Measurements from ENCODE around the gene SLC43A3.
"Not testable (repeated sequence)": the region's sequence is repeated elsewhere in the genome, so short reads cannot be mapped to it uniquely, and the experiment has no call there.

Gene SLC43A3

DNA sequence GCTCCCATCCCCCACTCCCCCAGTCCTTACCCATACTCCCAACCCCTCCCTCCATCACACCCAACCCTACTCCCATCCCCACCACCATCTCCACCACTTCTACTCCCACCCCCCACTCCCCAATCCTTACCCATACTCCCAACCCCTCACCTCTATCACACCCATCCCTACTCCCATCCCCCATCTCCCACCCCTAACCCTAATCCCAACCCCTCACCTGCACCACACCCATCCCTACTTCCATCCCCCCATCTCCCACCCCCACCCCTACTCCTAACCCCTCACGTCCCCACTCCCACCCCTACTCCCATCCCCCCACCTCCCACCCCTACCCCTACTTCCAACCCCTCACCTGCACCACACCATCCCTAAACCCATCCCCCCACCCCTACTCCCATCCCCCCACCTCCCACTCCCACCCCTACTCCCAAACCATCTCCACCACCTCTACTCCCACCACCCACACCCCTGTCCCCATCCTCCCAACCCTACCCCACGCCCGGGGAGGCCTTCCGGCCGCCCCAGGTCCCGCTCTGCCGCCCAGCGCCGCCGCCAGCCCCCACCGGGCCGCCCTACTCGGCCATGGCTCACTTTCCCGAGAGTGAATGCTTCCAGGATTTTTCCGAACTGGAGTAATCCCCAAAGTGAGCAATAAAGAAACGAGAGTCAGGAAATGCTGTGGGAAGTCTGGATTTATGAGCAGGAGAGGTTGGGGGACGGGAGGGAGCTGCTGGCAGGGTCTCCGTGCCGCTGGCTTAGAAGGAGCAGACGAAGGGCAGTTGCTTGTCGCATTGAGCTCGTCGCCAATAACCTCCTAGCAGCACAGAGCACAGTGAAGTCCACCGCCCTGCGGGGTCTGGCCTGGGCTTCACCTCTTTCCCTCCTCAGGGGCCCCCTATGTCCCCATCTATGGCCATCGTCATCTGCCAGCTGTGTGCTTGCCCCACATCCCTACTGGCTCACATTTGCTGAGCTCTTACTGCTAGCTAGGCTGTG is 50.5 kb downstream of the SLC43A3 start:
- DNase-seq, result no peak

DNA sequence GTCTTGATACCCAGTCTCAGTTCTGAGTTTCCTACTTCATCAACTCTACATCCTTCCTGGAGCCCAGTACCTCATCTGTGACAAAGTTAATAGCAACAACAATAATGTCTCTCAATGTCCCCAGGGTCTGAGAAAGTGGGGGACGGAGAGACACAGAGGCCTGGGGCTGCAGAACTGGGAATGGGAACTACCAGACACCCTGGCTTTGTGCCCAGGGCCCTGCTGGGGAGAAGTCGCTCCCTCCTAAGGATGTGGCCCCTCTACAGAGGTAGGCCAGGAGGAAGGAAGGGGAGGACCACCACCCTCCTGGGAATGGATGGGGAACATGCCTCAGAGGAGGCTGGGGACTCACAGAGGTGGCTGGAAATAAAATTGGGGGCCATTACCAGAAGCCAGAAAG is 51.4 kb downstream of the SLC43A3 start:
- DNase-seq, result no peak

DNA sequence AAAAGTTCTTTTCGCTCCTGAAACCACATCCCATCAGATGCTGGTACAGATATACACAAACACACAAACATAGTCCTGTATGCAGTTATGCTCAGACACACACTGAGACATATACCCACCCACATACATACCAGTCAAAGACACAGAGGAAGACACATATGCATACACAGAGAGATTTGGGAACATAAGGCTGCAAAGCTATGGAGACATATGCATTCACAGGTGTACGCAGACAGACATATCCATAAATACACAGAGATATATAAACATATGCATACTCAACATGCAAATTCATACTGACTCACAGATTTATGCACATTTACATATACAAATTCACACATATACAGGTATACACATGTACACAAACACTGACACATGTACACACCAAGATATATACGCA is 52.0 kb downstream of the SLC43A3 start:
- no peak for DNase-seq

DNA sequence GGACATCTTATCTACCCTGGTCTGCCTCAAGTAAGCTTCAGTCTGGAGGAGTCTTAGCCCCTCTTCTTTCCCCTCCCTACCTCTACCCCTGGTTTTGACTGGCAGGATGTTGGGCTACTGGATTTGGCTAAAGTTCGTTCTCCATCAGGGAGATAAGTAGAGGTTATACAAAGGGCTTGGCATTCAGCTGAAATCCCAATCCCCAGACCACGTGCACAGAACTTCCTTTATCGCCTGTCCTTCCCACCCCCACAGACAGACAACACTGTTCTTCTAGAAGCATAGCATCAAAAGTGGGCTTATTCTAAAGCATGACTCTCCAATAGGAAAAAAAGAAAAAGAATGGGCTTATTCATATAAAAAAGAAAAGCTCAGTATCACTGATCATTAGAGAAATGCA is 53.8 kb downstream of the SLC43A3 start:
- DNase-seq, result no peak

DNA sequence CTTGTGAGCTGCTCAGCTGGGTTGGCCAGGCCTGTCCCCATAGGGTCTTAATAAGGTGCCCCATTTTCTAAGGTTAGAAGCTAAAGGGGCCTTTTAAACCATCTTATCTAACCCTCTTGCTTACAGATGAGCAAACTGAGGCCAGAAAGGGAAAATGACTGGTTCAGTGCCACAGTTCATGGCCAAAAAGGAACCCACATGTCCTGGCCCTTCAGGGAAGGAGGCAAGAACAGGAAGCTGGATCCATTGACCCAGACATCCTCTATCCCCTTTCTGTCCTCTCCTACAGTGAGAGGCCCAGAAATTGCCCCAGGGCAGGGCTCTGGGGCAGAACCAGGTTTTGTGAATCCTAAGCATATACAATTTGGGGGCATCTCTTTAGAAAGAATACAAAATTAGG is 56.0 kb downstream of the SLC43A3 start:
- DNase-seq, result no peak

DNA sequence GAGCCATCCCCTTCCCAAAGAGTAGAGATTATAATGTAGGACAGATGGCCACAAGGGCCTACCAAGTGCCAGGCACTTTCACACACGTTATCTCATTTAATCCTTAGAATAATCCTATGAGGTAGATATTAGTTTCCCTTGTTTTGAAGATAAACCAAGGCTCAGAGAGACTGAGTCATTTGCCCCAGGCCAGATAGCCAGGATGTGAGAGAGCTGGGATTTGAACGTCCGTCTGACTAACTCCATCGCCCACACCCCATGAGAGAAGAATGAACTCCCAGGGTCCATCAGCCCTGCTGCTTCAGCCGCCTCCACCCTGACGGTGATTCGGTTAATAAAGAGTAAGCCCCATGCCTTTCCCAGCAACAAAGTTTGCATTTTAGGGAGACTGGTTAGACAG is 56.7 kb downstream of the SLC43A3 start:
- DNase-seq, result no peak

DNA sequence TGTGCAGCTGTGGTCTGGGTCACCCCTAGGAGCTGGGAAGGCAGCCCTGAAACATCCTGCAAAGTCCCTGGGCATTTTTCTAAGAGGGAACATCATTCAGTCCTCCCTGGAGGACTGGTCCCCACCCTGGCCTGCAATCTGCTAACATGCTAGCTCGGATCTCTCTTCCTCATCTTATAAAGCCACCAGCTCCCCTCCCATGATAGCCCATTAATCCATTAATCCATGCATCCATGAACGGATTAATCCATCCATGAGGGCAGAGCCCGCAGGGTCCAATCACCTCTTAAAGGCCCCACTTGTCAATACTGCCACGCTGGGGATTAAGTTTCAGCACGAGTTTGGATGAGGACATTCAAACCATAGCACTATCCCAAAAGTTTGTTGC is 58.1 kb downstream of the SLC43A3 start:
- no peak for DNase-seq

DNA sequence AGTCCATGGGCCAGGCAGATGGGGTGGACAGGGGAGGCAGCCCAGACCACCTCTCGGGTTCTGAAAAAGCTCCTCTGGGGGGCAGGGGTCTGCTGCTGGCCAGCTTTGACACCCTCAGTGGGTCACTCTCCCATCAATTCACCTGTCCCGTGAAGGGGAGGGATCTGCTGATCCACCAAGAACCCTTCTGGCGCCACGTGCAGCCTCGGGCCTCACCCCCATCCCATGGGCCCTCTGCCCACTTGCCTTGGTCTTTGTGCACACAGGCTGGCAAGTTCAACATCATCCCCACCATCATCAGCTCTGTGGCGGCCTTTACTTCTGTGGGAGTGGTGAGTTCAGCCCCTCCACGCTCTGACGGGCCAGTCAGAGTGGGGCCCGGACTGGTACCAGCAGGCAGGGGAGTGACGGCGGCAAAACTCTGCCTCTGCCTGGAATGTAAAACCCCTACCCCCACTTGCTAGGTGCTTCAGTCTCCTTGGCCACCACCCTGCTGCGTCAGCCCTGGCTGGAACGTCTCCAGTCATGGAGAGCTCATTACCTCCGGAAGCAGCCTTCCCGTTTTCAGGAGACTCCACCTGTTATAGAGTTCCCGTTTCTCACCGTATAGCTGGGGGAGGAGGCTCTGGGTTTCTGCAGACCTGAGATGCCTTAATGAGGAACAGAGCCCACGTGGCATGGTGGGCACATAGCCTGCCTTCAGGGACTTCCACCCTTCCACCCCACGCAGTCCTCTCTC is 58.6 kb downstream of the SLC43A3 start:
- peak; percentile 63 for DNase-seq

DNA sequence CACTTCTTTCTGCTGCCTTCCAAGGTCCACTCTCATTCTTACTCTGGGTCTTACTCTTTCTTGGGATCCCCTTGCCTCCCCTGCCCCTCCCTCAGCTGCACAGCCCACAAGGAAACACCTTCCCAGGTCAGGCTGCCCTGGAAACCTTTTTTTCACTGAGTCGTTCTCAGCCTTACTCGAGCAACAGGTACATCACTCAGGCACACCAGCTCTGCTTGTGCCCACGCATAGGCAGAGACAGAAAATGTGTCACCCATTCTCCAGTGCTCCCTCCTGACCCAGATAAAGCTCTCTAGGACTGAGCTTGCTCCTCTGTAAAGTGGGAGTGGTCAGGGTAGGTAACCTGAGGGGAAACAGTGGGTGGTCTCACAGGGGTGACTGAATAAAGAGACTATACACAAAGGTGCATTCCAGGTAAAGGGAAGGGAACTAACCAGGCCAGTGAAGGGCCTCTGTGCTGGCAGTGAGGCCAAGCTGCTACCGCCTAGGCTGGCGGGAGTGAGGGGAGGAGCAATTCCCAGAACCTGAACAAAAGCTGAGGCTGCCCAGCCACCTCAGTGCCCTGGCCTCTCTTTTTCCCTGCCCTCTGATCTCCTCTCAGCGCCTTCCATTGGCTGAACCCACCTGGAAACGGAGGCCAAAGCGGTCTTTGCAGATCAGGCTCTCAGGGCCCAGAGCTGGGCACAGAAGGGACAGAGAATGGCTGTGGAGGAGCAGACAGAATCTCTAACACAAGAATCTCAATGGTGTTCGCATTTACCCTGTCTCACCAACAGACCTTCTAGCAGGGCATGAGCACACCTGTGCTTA is 61.9 kb downstream of the SLC43A3 start:
- no peak for DNase-seq

DNA sequence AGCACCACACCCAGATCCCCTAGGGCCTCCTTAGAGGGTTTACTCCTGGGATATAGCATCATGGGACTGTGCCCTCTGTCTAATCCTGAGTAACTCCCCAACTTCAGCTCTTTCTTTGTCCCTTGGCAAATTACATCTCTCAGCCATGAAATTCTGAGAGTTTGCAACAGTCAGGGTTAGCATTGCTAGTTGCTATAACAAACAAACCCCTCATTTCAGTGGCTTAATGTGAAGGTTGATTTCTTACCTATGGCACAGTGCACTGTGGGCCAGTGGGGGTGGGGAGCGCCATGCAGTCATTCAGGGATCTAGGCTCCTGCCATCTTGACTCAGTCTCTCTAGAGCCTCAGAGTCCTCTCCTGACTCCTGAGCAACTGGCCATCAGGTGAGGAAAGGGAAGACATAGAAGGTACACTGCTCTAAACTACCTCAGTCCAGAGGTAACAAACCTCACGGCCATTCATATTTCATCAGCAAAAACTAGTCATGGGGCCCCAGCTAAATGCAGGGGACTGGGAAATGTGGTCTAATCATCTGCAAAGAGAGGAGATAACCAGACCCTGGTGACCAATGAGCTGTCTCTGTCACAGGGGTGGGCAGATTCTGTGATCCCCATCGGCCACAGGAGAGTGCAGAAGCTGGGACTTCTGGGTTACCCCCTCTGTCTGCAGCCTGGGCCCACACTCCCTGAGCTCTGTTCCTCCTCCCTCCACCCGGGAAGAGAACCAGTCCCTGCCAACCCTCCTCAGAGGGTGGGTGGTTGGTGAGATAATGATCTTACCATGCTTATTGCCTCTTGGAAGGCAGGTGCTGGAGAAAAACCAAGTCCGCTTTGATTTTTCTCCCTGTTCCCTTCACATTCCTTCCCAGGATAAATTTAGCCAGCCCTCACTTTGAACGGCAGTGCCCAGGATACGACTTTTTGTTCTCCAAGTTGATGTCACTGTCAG is 63.5 kb downstream of the SLC43A3 start:
- no peak for DNase-seq

DNA sequence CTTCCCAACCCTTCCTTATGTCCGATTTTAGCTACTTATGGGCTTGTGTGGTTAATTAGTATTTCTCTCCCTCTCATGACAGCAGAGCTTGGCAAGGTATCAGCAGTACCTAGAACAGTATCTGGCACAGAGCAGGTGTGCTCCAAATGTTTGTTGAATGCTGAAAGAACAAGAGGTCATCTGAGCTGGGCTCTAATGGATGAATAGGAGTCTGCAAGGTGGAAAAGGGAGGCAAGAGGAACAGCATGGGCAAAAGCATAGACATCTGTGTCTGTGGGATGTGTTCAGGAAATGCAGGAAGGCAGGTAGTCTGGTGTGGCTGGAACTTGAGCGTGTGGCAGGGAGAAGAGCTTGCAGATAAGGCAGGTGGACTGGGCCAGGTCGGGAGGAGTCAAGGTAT is 65.0 kb downstream of the SLC43A3 start:
- no peak for DNase-seq

DNA sequence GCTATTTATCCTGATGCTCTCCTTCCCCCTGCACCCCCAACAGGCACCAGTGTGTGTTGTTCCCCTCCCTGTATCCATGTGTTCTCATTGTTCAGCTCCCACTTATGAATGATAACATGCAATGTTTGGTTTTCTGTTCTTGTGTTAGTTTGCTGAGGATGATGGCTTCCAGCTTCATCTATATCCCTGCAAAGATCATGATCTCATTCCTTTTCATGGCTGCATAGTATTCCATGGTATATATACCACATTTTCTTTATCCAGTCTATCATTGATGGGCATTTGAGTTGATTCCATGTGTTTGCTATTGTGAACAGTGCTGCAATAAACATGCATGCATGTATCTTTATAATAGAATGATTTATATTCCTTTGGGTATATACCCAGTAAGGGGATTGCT is 65.5 kb downstream of the SLC43A3 start:
- not testable (repeated sequence) for DNase-seq

DNA sequence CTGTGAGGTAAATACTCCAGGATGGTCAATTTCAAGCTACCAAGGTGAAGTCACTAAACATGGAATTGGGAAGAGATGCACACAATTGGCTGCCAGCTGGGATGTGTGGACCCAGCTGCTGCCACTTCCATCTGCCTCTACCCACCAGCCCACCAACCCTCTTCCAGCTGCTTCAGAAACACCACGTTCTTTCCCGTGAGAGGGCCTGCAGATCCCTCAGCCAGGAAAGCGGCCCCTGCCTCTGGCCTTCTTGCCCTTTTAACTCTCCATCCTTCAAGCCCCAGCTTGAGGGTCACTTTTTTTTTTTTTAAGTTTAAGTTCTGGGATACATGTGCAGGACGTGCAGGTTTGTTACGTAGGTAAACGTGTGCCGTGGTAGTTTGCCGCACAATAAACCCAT is 65.9 kb downstream of the SLC43A3 start:
- peak; percentile 9 for DNase-seq

DNA sequence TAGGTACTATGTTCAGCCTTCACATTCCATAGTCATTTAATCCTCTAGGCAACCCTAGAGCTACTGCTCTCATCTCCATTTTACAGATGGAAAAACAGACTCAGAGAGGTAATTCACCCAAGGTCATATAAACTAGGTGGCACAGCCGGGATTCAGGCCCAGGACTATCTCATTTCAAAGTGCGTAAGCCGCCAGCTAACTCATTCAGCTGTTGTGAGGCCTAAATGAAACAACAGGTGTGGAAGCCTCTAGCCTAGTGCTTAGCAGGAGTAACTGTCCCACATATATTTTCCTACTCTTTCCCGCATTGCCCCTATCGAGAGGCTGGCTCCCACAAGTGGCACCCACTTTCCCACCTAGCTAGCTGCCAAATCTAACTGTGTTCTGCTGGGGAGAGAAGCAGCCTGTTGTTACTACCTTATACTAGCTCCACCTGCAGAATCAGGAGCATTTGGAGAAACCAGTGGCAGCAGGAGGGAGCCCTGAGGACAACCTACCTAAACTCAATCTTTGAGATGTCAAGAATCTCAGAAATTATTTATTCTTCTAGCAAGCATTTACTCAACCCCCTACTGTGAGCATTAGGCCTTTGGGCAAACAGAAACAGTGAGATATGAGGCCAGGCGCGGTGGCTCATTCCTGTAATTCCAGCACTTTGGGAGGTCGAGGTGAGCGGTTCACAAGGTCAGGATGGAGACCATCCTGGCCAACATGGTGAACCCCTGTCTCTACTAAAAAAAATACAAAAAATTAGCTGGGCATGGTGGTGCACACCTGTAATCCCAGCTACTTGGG is 66.8 kb downstream of the SLC43A3 start:
- DNase-seq, result no peak

DNA sequence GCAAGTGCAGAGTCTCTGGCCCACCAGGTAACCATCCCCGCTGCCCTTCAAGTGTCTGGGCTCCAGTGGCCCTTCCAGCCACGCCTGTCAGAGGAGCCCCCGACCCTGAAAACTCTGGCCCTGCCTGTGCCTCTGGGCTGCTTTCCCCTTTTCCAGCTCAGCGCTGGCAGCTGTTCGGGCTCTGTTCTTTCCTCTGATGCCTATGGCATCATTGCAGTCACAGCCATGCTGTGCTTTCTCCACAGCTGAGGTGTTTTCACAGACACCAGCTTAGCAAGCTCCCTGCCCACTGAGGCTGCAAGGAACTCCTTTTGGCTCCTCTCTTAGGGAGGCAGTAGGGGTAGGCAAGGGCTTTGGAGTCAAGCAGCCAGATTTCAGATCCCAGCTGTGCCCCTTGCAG is 67.5 kb downstream of the SLC43A3 start:
- no peak for DNase-seq

DNA sequence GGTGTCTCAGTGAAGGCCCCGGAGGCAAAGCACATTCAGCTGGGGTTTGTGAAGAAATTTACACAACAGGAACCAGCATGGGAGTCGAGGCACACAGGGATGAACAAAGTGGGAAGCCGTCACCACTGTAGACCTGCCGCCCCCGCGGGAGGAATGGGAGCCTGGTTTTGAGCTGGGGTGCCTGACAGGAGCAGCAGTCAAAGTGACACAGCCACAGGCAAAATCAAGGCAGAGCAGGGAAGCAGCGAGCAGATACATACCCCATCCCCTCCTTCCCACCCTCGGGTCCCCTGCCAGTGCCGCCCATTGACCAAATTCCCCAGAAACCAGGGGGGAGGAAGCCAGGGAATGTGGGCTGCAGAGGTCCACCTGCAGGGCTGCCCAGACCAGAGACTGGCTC is 67.9 kb downstream of the SLC43A3 start:
- no peak for DNase-seq

DNA sequence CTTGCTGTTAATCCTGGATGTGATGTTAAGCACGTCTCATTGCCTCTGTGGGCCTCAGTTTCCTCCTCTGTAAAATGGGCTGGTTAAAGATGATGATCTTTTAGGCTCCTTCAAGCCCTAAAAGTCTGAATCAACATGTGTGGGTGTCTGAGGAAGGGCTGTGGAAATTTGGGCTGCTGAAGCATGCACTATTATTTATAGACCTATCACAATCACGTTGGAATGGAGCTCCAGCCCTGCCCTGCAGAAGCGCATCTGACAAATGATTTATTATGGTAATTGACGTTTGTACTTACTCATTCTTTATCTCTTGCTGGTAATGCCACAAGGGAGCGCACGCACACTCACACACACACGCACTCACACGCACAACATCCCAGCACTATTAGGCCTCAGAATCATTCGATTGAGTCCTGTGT is 68.4 kb downstream of the SLC43A3 start:
- DNase-seq, result no peak

DNA sequence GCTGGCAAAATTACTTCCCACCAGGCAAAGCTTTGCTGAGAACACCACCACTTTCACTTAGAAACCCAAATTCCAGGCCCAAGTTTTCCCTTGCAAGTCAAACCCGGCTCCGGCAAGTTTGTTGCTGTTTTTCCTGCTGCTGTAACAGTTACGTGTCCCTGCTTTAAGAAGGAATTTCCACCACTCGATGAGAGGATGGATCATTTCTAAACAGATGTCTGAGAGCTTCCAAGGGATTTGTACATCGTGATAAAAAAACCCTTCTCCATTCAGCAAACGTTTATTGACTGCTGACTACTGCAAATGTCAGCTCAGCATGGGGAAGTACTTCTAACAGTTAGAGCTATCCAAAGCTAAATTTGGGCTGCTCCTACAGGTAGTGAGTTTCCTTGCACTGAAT is 69.1 kb downstream of the SLC43A3 start:
- no peak for DNase-seq

DNA sequence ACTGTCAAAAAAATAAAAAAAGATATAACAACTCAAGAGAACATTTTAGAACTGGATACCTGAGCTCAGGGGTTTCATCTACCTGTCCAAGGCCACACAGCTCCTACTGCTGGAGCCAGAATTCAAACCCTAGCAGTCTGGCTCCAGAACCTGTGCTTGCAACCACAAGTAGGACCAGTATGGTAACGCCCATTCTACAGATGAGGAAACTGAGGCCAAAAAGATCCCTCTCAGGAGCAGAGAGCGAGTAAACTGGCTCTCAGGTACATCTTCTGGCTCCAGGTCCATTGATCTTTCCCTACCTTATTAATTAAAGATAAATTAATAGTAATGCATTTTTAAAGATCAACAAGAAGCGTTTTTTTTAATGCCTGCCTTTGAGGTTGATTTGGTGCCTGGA is 69.6 kb downstream of the SLC43A3 start:
- no peak for DNase-seq

All from NCI-H2171 treated with DMSO at 0.1 percent for 48 hours (cell line).